Stimulated activated CD4-positive, alpha-beta T cell treated with anti-CD3 and anti-CD28 coated beads, Interleukin-12 subunit alpha, Interleukin-12 subunit beta, amount 100 ng/mL, for 4 hours (primary cell): ENCODE measurements around the gene MYORG.

Experiments
- DNase-seq: peaks from one replicate; pipeline ENCODE4 v3.0.0-alpha.2; 2020

MYORG gene

GRCh38 chr9:34332076-34332964, 44.4 kb downstream of the MYORG start:
- no peak for DNase-seq

GRCh38 chr9:34331196-34331595, 45.5 kb downstream of the MYORG start:
- DNase-seq: no peak

- DNase-seq: peak; percentile 89
Measured at GRCh38 chr9:34328987-34329832, 47.5 kb downstream of the MYORG start, which contains the start of the genes KIF24 and NUDT2. Gene KIF24 (minus strand): TSS chr9:34329268. CDS start chr9:34311346, 17,922 bp downstream. Gene NUDT2 (plus strand): TSS chr9:34329569. CDS start chr9:34339040, 9,471 bp downstream.

GRCh38 chr9:34328500-34328986, 48.2 kb downstream of the MYORG start:
- no peak for DNase-seq

- DNase-seq: no peak
Measured at GRCh38 chr9:34326690-34327089, 50.0 kb downstream of the MYORG start.

GRCh38 chr9:34322899-34323591, 53.7 kb downstream of the MYORG start:
- no peak for DNase-seq

GRCh38 chr9:34321451-34321850, 55.2 kb downstream of the MYORG start:
- DNase-seq: no peak

GRCh38 chr9:34318163-34318790, 58.4 kb downstream of the MYORG start:
- no peak for DNase-seq

GRCh38 chr9:34317436-34317835, 59.3 kb downstream of the MYORG start:
- DNase-seq: no peak
